AG04449 (cell line): ENCODE measurements around the gene RNU2-63P.
A peak's percentile ranks its signal among the peaks of the same experiment; 100 is the strongest.
"Not testable (repeated sequence)": the region's sequence is repeated elsewhere in the genome, so short reads cannot be mapped to it uniquely, and the experiment has no call there.

Experiments
- CTCF ChIA-PET: fragments of 350-600 bp; formaldehyde crosslinking; extraction: SDS; loops from one replicate; lab custom pipeline; 2021; ENCODE audit warnings: antibody characterized with exemption; lab: Yijun Ruan, JAX
- POLR2A ChIA-PET: fragments of 400-600, 350-600 bp; formaldehyde crosslinking; extraction: SDS; loops from one replicate; lab custom pipeline; 2020; ENCODE audit warnings: antibody characterized with exemption, inconsistent platforms; lab: Yijun Ruan, JAX
- DNase-seq: peaks from one replicate; pipeline ENCODE4 v3.0.0-alpha.2; 2010; ENCODE audit warnings: low read depth, low spot score
- H3K4me3 ChIP-seq: 2 replicates; pipeline ENCODE4 v1.5.1; 2011; ENCODE audit warnings: low read depth, mild to moderate bottlenecking, control low read depth, low read length
- CTCF ChIP-seq: IDR thresholded peaks from one replicate; pipeline ENCODE4 v1.5.1; 2011; ENCODE audit warnings: mild to moderate bottlenecking, moderate library complexity, low read length, control low read depth, inconsistent platforms; ENCODE audit not compliant: insufficient read depth; ENCODE audit errors: missing control alignments

RNU2-63P gene

GRCh38 chr2:88051792-88052191, 35.4 kb upstream of the RNU2-63P start:
- ChIA-PET CTCF (interaction anchor here (0.6 to 1.1 kb wide), 2 partner anchors 8 to 107 kb away, joined by 3 read pairs; no protein-coding TSS in a partner anchor), POLR2A (no interaction called here)
- H3K4me3 ChIP-seq: no peak overlapping the region
- no peak for TF ChIP-seq CTCF
- no peak for DNase-seq

DNA sequence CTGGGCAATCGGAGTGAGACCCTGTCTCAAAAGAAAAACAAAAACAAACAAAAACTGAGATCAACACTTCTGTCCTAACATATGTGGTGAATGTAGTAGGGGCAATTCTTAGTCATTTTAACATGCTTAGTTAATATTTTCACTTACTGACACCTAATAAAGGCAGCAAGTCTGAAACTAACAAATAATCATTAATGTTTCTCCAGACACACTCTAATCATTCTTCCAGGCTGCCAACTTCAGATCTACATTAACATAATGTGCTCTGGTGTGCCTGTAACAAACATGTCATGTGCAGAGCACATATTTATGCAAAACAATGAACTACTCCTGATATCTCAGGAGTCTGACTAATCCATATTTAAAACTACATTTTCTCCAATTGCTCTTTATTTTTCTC, 33.3 kb upstream of the RNU2-63P start:
- no peak overlapping the region for H3K4me3 ChIP-seq
- DNase-seq: no peak
- ChIA-PET POLR2A (no interaction called here), CTCF (interaction anchor here (1.5 to 5.4 kb wide), 2 partner anchors 10 to 47 kb away, joined by 3 to 48 read pairs; no protein-coding TSS in a partner anchor)
- no peak for TF ChIP-seq CTCF

- ChIA-PET CTCF (interaction anchor here (1.0 to 5.4 kb wide), 2 partner anchors 12 to 26 kb away, joined by 4 to 48 read pairs; no protein-coding TSS in a partner anchor), POLR2A (interaction anchor here (0.6 kb wide), 1 partner anchor 1267 kb away, joined by 3 read pairs; no protein-coding TSS in a partner anchor)
- H3K4me3 ChIP-seq: no peak overlapping the region
- DNase-seq: no peak
- TF ChIP-seq CTCF: no peak
Measured at GRCh38 chr2:88048541-88048940, 32.2 kb upstream of the RNU2-63P start.

DNA sequence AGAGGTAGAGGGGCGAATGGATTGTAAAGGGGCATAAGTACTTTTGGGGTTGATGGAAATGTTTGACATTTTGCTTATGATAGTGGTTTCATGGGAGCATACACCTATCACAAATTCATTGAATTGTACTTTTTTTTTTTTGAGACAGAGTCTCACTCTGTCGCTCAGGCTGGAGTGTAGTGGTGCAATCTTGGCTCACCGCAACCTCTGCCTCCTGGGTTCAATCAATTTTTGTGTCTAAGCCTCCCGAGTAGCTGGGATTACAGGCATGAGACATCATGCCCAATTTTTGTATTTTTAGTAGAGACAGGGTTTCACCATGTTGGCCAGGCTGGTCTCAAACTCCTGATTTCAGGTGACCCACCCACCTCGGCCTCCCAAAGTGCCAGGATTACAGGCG, 29.2 kb upstream of the RNU2-63P start:
- H3K4me3 ChIP-seq, DNase-seq, POLR2A ChIA-PET: not testable (repeated sequence)
- CTCF ChIA-PET: interaction anchor here (5.4 kb wide), 1 partner anchor 15 kb away, joined by 48 read pairs; no protein-coding TSS in a partner anchor

DNA sequence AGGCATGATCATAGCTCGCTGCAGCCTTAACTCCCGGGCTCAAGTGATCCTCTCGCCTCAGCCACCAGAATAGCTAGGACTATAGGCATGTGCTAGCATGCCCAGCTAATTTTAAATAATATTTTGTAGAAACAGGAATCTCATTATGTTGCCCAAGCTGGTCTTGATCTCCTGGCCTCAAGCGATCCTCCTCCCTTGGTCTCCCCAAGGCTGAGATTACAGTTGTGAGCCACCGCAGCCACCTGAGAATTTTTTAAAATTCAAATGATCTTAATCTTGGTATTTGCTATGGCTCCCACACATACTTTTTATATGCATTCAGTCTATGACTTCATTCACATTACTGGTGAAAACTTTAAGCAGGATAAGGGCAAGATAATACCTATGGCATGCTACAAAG, 26.1 kb upstream of the RNU2-63P start:
- CTCF ChIA-PET: interaction anchor here (1.4 kb wide), 1 partner anchor 40 kb away, joined by 4 read pairs; no protein-coding TSS in a partner anchor
- DNase-seq: no peak
- no peak for TF ChIP-seq CTCF
- POLR2A ChIA-PET: no interaction called here
- no peak overlapping the region for H3K4me3 ChIP-seq

DNA sequence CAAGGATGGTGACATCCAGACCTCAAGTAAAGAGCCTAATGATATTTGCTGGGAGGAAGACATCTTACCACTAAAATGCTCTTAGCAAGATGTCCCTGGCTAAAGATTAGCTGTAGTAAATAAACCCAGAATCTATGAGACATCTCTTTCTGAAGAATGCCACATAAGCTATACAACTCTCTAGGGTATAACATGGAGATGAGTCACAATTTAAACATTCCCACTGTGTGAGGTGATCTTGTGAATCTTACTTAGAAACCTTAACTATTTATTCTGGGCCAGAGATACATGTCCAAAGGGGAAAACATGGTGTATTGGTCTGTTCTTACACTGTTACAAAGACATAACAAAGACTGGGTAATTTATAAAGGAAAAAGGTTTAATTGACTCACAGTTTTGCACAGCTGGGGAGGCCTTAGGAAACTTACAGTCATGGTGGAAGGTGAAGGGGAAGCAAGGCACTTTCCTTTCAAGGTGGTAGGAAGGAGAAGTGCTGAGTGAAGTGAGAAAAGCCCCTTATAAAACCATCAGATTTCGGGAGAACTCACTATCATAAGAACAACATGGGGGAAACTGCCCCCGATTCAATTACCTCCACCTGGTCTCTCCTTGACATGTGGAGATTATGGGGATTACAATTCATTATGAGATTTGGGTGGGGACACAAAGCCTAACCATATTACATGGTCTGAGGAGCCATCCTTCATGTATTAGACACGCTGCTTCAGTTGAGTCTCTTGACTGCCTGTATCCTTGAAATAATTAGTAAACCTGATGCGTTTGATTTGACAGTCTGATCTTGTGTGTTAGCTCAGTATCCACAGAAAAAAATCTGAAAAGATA, 22.1 kb upstream of the RNU2-63P start:
- DNase-seq: peak; percentile 92
- POLR2A ChIA-PET: interaction anchor here (0.7 to 1.4 kb wide), 2 partner anchors 9 to 16 kb away, joined by 3 to 4 read pairs; no protein-coding TSS in a partner anchor
- CTCF ChIA-PET: interaction anchor here (1.3 to 3.2 kb wide), 3 partner anchors 11 to 22 kb away, joined by 4 to 12 read pairs (median 10); no protein-coding TSS in a partner anchor
- H3K4me3 ChIP-seq: no peak overlapping the region
- TF ChIP-seq CTCF: no peak
